Gastrocnemius medialis (tissue), 4 donors: ENCODE results near the gene TM2D3. TPM values are rescaled to one million over a fixed set of nuclear protein-coding genes. Genes with fewer than 3 reads are reported as not detected.

Source experiments
- ATAC-seq, 2 donors: fragments of 150-250 bp; one replicate each; pipeline ENCODE4 v1.9.1; 2016
- DNase-seq, 2 donors: peaks; one replicate each; pipeline ENCODE4 v3.0.0-alpha.2; 2019
- H3K27ac ChIP-seq, 4 donors: fragments of 200-600 bp; sonication (generic); 1 replicate in 1 of 4; 2 replicates in 3 of 4; pipeline ENCODE4 v1.5.1; 2016 to 2018; ENCODE audit warnings: mild to moderate bottlenecking in 2 of 4, moderate library complexity in 1 of 4
- H3K27me3 ChIP-seq, 3 donors: fragments of 200-600 bp; sonication (generic) in 2 of 3; 1 replicate in 1 of 3; 2 replicates in 2 of 3; pipeline versions ENCODE4 v1.5.1 to v1.6.0; 2016 to 2019; ENCODE audit warnings: mild to moderate bottlenecking in 1 of 3, moderate library complexity in 1 of 3
- H3K36me3 ChIP-seq, 2 donors: fragments of 200-600 bp; sonication (generic) in 1 of 2; one replicate each; pipeline ENCODE4 v1.5.1; 2017 to 2018
- H3K4me1 ChIP-seq, 2 donors: fragments of 200-600 bp; sonication (generic) in 1 of 2; one replicate each; pipeline ENCODE4 v1.5.1; 2016 to 2017; ENCODE audit warnings: mild to moderate bottlenecking in 2 of 2
- H3K4me3 ChIP-seq, 4 donors: fragments of 200-600 bp; sonication (generic) in 3 of 4; 1 replicate in 1 of 4; 2 replicates in 3 of 4; pipeline ENCODE4 v1.5.1; 2016 to 2019; ENCODE audit warnings: mild to moderate bottlenecking in 2 of 4
- H3K9me3 ChIP-seq, 3 donors: fragments of 200-600 bp; sonication (generic) in 2 of 3; 1 replicate in 1 of 3; 2 replicates in 2 of 3; pipeline ENCODE4 v1.5.1; 2016 to 2019
- POLR2A ChIP-seq, 2 donors: fragments of 450-650 bp; IDR thresholded peaks; one replicate each; pipeline ENCODE4 v1.6.1; 2017; ENCODE audit warnings: antibody characterized with exemption in 2 of 2, mild to moderate bottlenecking in 2 of 2, moderate library complexity in 2 of 2
- in situ Hi-C, 4 donors: fragments of 200-750 bp; cut with MboI; loops; one replicate each; pipeline versions ENCODE4 v1.15.0 to v1.8.0; 2017; ENCODE audit warnings: low sequenced_read_pairs in 4 of 4
- intact Hi-C: fragments of 100-400 bp; cut with DNase I; formaldehyde crosslinking; loops from one replicate; pipeline ENCODE4 v1.15.1; 2023; ENCODE audit warnings: low total_unique reads
- total RNA-seq, 4 donors: library from RNA; depleted of rRNA; stranded (reverse); fragments of >200 nt; gene quantifications; one replicate each; pipeline versions ENCODE4 v1.1.0 to v1.2.3, GENCODE V29; 2016
- TF ChIP-seq, protein P1 (sequence below), 5 experiments: fragments of 450-650 bp in 3 of 5; fragments of 200-600 bp in 2 of 5; sonication (generic) in 2 of 5; IDR thresholded peaks in 4 of 5; conservative IDR thresholded peaks in 1 of 5; 1 replicate in 4 of 5; 2 replicates in 1 of 5; pipeline ENCODE4 v1.5.1; 2016 to 2019; ENCODE audit warnings: antibody characterized with exemption in 5 of 5, mild to moderate bottlenecking in 3 of 5, moderate library complexity in 3 of 5

The TM2D3 gene
- total RNA-seq, 4 donors from 2014 or later: 41.5 to 101 (median 51.9) TPM

DNA sequence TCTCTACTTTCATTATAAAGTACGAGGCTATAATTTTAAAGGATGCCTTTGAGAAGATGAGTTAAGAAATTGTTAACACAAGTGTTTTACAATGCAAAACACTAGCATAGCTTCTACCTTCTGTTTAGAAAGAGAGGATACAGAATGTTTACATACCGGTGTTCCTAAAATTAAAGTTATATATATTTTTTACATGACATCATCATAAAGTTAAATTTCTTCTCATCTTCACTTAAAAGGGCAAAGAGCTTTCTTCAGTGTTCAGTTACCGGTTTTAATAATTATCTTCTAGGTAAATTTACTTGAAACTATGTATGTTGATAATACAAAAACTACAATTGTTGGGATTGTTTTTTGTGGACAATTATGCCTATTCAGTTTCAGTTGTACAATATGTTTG is 32.7 kb upstream of the TM2D3 start:
- no peak overlapping the region for H3K4me3 ChIP-seq
- no peaks in the 10 kb centered on the region for H3K27me3 ChIP-seq
- in situ Hi-C loops (no loop called here), intact Hi-C loops (no loop called here)
- no peak for ATAC-seq
- no peaks in the 10 kb centered on the region for H3K4me1 ChIP-seq
- no peaks in the 10 kb centered on the region for H3K9me3 ChIP-seq
- TF ChIP-seq POLR2A (IDR thresholded peaks at IDR 0.05): no peak
- TF ChIP-seq, protein P1, sequence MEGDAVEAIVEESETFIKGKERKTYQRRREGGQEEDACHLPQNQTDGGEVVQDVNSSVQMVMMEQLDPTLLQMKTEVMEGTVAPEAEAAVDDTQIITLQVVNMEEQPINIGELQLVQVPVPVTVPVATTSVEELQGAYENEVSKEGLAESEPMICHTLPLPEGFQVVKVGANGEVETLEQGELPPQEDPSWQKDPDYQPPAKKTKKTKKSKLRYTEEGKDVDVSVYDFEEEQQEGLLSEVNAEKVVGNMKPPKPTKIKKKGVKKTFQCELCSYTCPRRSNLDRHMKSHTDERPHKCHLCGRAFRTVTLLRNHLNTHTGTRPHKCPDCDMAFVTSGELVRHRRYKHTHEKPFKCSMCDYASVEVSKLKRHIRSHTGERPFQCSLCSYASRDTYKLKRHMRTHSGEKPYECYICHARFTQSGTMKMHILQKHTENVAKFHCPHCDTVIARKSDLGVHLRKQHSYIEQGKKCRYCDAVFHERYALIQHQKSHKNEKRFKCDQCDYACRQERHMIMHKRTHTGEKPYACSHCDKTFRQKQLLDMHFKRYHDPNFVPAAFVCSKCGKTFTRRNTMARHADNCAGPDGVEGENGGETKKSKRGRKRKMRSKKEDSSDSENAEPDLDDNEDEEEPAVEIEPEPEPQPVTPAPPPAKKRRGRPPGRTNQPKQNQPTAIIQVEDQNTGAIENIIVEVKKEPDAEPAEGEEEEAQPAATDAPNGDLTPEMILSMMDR (IDR thresholded peaks at IDR 0.05 in 4 of 5, conservative IDR thresholded peaks at IDR 0.05 in 1 of 5): no peak
- peaks cover 0 to 52% of the 10 kb centered on the region in 2 donors for H3K36me3 ChIP-seq
- no peak overlapping the region for H3K27ac ChIP-seq
- no peak for DNase-seq

DNA sequence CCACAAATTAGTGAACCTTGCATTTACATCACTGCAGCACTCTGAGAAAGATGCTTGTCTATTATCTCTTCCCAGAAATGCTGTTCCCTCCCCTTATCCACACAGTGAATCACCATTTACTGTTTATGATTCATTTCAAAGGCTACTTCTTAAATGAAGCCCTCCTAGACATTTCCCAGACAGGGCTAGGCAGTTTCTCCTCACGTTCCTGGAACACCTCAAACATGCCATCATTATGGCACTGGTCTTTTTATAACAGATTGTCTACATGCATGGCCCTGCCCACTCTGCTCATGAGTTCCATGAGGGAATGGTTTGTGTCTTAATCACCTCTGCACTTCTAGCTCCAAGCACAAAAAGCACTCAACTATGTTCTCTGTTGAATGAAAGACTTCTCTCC is 32.2 kb upstream of the TM2D3 start:
- H3K4me1 ChIP-seq: no peaks in the 10 kb centered on the region
- in situ Hi-C loops: no loop called here

DNA sequence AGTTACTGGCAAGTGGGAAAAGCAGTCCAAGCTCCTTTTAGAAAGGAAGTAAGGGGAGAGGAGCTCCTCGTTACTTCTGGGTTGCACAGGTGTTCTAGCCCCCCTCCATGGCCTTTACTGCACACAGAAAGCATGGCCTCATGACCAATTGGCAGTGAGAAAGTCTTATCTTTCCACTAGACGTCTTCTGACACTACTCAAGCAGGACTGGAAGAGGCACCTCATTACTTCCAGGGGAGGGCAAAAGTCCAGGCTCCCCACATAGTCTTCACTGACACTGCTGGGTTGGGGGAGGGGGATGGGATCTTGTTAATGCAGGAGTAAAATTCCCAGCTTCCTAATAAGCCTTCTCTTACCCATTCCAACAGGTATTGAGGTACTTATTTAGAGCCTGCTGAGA is 27.6 kb upstream of the TM2D3 start:
- H3K4me1 ChIP-seq: no peaks in the 10 kb centered on the region
- TF ChIP-seq, protein P1 (IDR thresholded peaks at IDR 0.05 in 4 of 5, conservative IDR thresholded peaks at IDR 0.05 in 1 of 5): no peak
- no peak for TF ChIP-seq POLR2A (IDR thresholded peaks at IDR 0.05)
- ATAC-seq: no peak
- intact Hi-C loops: no loop called here
- no peaks in the 10 kb centered on the region for H3K27me3 ChIP-seq
- DNase-seq: no peak
- no peak overlapping the region for H3K27ac ChIP-seq
- H3K4me3 ChIP-seq: no peak overlapping the region
- in situ Hi-C loops: no loop called here
- no peaks in the 10 kb centered on the region for H3K9me3 ChIP-seq
- H3K36me3 ChIP-seq: peaks cover 0 to 55% of the 10 kb centered on the region in 2 donors

More for the DNA sequence above, 32.2 kb upstream of the TM2D3 start:
- DNase-seq (no peak), ATAC-seq (no peak)
- Histone ChIP-seq H3K27ac (no peak overlapping the region), H3K4me3 (no peak overlapping the region), H3K36me3 (peaks cover 0 to 55% of the 10 kb centered on the region in 2 donors), H3K9me3 (no peaks in the 10 kb centered on the region), H3K27me3 (no peaks in the 10 kb centered on the region)
- TF ChIP-seq, protein P1 (IDR thresholded peaks at IDR 0.05 in 4 of 5, conservative IDR thresholded peaks at IDR 0.05 in 1 of 5): no peak
- TF ChIP-seq POLR2A (IDR thresholded peaks at IDR 0.05): no peak
- intact Hi-C loops: no loop called here

DNA sequence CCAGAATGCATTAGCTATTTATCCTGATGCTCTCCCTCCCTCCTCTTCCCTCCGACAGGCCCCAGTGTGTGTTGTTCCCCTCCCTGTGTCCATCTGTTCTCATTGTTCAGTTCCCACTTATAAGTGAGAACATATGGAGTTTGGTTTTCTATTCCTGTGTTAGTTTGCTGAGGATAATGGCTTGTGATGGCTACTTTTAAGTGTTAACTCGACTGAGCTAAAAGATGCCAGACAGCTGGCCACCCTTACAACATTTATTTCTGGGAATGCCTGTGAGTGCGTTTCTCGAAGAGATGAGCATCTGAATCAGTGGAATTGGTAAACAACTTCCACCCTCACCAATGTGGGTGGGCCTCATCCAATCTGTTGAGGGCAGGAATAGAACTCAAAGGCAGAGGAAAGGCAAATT is 24.7 kb upstream of the TM2D3 start:
- H3K4me3 ChIP-seq: no peak overlapping the region
- H3K36me3 ChIP-seq: peaks cover 0 to 59% of the 10 kb centered on the region in 2 donors
- in situ Hi-C loops (no loop called here), intact Hi-C loops (no loop called here)
- H3K27ac ChIP-seq: no peak overlapping the region
- TF ChIP-seq, protein P1 (IDR thresholded peaks at IDR 0.05 in 4 of 5, conservative IDR thresholded peaks at IDR 0.05 in 1 of 5): no peak
- TF ChIP-seq POLR2A (IDR thresholded peaks at IDR 0.05): no peak
- no peaks in the 10 kb centered on the region for H3K4me1 ChIP-seq
- DNase-seq: no peak
- ATAC-seq: no peak
- H3K27me3 ChIP-seq: no peaks in the 10 kb centered on the region
- no peaks in the 10 kb centered on the region for H3K9me3 ChIP-seq
